ENCODE results near the gene GDF11.
"Not testable (repeated sequence)": the region's sequence is repeated elsewhere in the genome, so short reads cannot be mapped to it uniquely, and the experiment has no call there.

Gene GDF11

GRCh38 chr12:55739025-55739378 lies 3.9 kb upstream of the GDF11 start:
- FAIRE-seq (no peak), DNase-seq (ENCODE audit: low spot score) (no peak)

- FAIRE-seq: no peak
These were observed 816 bp upstream of the GDF11 start for GRCh38 chr12:55741931-55742680.

GRCh38 chr12:55743406-55744339 lies 751 bp downstream of the GDF11 start:
- peak; percentile 64 for DNase-seq (ENCODE audit: low spot score)
- no peak for FAIRE-seq

More at GRCh38 chr12:55741931-55742680, 816 bp upstream of the GDF11 start:
- no peak for DNase-seq (ENCODE audit: low spot score)

GRCh38 chr12:55744340-55745030 lies 1.6 kb downstream of the GDF11 start:
- FAIRE-seq (no peak), DNase-seq (ENCODE audit: low spot score) (no peak)

GRCh38 chr12:55745361-55746173 lies 2.6 kb downstream of the GDF11 start:
- FAIRE-seq (no peak), DNase-seq (ENCODE audit: low spot score) (peak; percentile 20)

GRCh38 chr12:55746174-55746912 lies 3.4 kb downstream of the GDF11 start:
- FAIRE-seq (no peak), DNase-seq (ENCODE audit: low spot score) (no peak)

GRCh38 chr12:55746913-55747231 lies 4.0 kb downstream of the GDF11 start:
- FAIRE-seq: no peak
- DNase-seq (ENCODE audit: low spot score): no peak

- DNase-seq (ENCODE audit: low spot score): no peak
- no peak for FAIRE-seq
These were observed 5.5 kb downstream of the GDF11 start for GRCh38 chr12:55748230-55748993.

GRCh38 chr12:55755246-55755645 lies 12.3 kb downstream of the GDF11 start:
- FAIRE-seq: no peak

GRCh38 chr12:55757701-55758100 lies 14.8 kb downstream of the GDF11 start:
- DNase-seq (ENCODE audit: low spot score) (no peak), FAIRE-seq (no peak)

More at GRCh38 chr12:55755246-55755645, 12.3 kb downstream of the GDF11 start:
- DNase-seq (ENCODE audit: low spot score): no peak

GRCh38 chr12:55758575-55758974 lies 15.7 kb downstream of the GDF11 start:
- DNase-seq (ENCODE audit: low spot score); FAIRE-seq: not testable (repeated sequence)

- no peak for DNase-seq (ENCODE audit: low spot score)
- no peak for FAIRE-seq
These were observed 17.7 kb downstream of the GDF11 start for GRCh38 chr12:55760663-55761062.

- DNase-seq (ENCODE audit: low spot score): no peak
- FAIRE-seq: no peak
These were observed 19.7 kb downstream of the GDF11 start for GRCh38 chr12:55762646-55763045.

- no peak for FAIRE-seq
- no peak for DNase-seq (ENCODE audit: low spot score)
These were observed 22.9 kb downstream of the GDF11 start for GRCh38 chr12:55765736-55766290.

- FAIRE-seq: no peak
These were observed 24.2 kb downstream of the GDF11 start for GRCh38 chr12:55767156-55767555.

GRCh38 chr12:55771736-55772135 lies 28.8 kb downstream of the GDF11 start:
- FAIRE-seq: no peak
- DNase-seq (ENCODE audit: low spot score): no peak

More at GRCh38 chr12:55767156-55767555, 24.2 kb downstream of the GDF11 start:
- no peak for DNase-seq (ENCODE audit: low spot score)

- FAIRE-seq (no peak), DNase-seq (ENCODE audit: low spot score) (no peak)
These were observed 34.9 kb downstream of the GDF11 start for GRCh38 chr12:55777856-55778255.

- FAIRE-seq: no peak
These were observed 37.8 kb downstream of the GDF11 start for GRCh38 chr12:55780685-55781084.

GRCh38 chr12:55788546-55788945 lies 45.6 kb downstream of the GDF11 start:
- FAIRE-seq (no peak), DNase-seq (ENCODE audit: low spot score) (no peak)

More at GRCh38 chr12:55780685-55781084, 37.8 kb downstream of the GDF11 start:
- DNase-seq (ENCODE audit: low spot score): no peak
